GM12872 (cell line): ENCODE measurements around the gene UTRN.

Experiments
- CTCF ChIP-seq: IDR thresholded peaks from 3 replicates; pipeline ENCODE4 v1.5.1; 2011; ENCODE audit warnings: low read depth, mild to moderate bottlenecking, low read length, moderate library complexity; ENCODE audit not compliant: insufficient read depth

Gene UTRN

GRCh38 chr6:144315226-144315980 lies 30.3 kb downstream of the UTRN start:
- TF ChIP-seq CTCF: no peak

- TF ChIP-seq CTCF: no peak
These were observed 31.1 kb downstream of the UTRN start for GRCh38 chr6:144315981-144316861.

GRCh38 chr6:144316862-144317195 lies 31.7 kb downstream of the UTRN start:
- no peak for TF ChIP-seq CTCF

GRCh38 chr6:144317736-144318135 lies 32.6 kb downstream of the UTRN start:
- TF ChIP-seq CTCF: no peak

GRCh38 chr6:144319211-144319610 lies 34.1 kb downstream of the UTRN start:
- no peak for TF ChIP-seq CTCF

- TF ChIP-seq CTCF: no peak
These were observed 35.6 kb downstream of the UTRN start for GRCh38 chr6:144320741-144321140.

GRCh38 chr6:144321839-144322591 lies 36.9 kb downstream of the UTRN start:
- no peak for TF ChIP-seq CTCF
